Vagina (tissue), 2 donors: ENCODE measurements around the gene BNC2. TPM values are rescaled to one million over a fixed set of nuclear protein-coding genes. Genes with fewer than 3 reads are reported as not detected.

Source experiments
- DNase-seq, 2 donors: peaks; one replicate each; pipeline ENCODE4 v3.0.0-alpha.2; 2017; ENCODE audit errors: extremely low spot score in 2 of 2
- H3K27ac ChIP-seq: fragments of 200-600 bp; sonication (generic); one replicate; pipeline ENCODE4 v1.5.1; 2019
- H3K27me3 ChIP-seq: fragments of 200-600 bp; sonication (generic); one replicate; pipeline ENCODE4 v1.5.1; 2019
- H3K36me3 ChIP-seq, 2 donors: fragments of 200-600 bp; sonication (generic); one replicate each; pipeline ENCODE4 v1.5.1; 2017 to 2019
- H3K4me1 ChIP-seq: fragments of 200-600 bp; sonication (generic); one replicate; pipeline ENCODE4 v1.5.1; 2019
- H3K4me3 ChIP-seq, 2 donors: fragments of 200-600 bp; sonication (generic); 1 replicate in 1 of 2; 2 replicates in 1 of 2; pipeline ENCODE4 v1.5.1; 2016 to 2019
- H3K9me3 ChIP-seq: fragments of 200-600 bp; sonication (generic); one replicate; pipeline ENCODE4 v1.5.1; 2019
- CTCF ChIP-seq, 3 experiments: fragments of 450-650 bp in 2 of 3; fragments of 200-600 bp in 1 of 3; sonication (generic) in 1 of 3; IDR thresholded peaks; one replicate each; pipeline ENCODE4 v1.5.1; 2017 to 2019; ENCODE audit warnings: antibody characterized with exemption in 3 of 3, mild to moderate bottlenecking in 2 of 3, moderate library complexity in 2 of 3
- POLR2A ChIP-seq, 2 donors: fragments of 450-650 bp; IDR thresholded peaks; one replicate each; pipeline ENCODE4 v1.6.1; 2017; ENCODE audit warnings: antibody characterized with exemption in 2 of 2, mild to moderate bottlenecking in 2 of 2, moderate library complexity in 2 of 2
- POLR2AphosphoS5 ChIP-seq, 2 donors: sonication (generic); formaldehyde crosslinking; IDR thresholded peaks; one replicate each; pipeline ENCODE4 v1.9.0; 2017; ENCODE audit warnings: antibody characterized with exemption in 2 of 2, mild to moderate bottlenecking in 2 of 2, low read depth in 1 of 2; ENCODE audit not compliant: insufficient read depth in 1 of 2
- intact Hi-C: fragments of 100-400 bp; cut with DNase I; formaldehyde crosslinking; loops from one replicate; pipeline ENCODE4 v1.15.1; 2023
- total RNA-seq: library from RNA; depleted of rRNA; stranded (reverse); fragments of >200 nt; gene quantifications from one replicate; pipeline ENCODE4 v1.2.3, GENCODE V29; 2016

BNC2 gene
- total RNA-seq, 1 donor from 2014 or later = 33.9 TPM

GRCh38 chr9:16811987-16812685, 58.3 kb downstream of the BNC2 start:
- TF ChIP-seq CTCF (IDR thresholded peaks at IDR 0.05) (no peak), POLR2AphosphoS5 (IDR thresholded peaks at IDR 0.05; ENCODE audit: insufficient read depth in 1 of 2, low read depth in 1 of 2) (no peak), POLR2A (IDR thresholded peaks at IDR 0.05) (no peak)
- intact Hi-C loops = no loop called here

GRCh38 chr9:16809912-16810610, 60.4 kb downstream of the BNC2 start:
- H3K4me1 ChIP-seq = no peaks in the 10 kb centered on the region
- H3K36me3 ChIP-seq = no peaks in the 10 kb centered on the region
- H3K27me3 ChIP-seq = no peaks in the 10 kb centered on the region
- TF ChIP-seq POLR2AphosphoS5 (IDR thresholded peaks at IDR 0.05; ENCODE audit: insufficient read depth in 1 of 2, low read depth in 1 of 2) = no peak
- TF ChIP-seq POLR2A (IDR thresholded peaks at IDR 0.05) = no peak
- TF ChIP-seq CTCF (IDR thresholded peaks at IDR 0.05) = no peak
- intact Hi-C loops = no loop called here
- H3K4me3 ChIP-seq = no peak overlapping the region
- H3K27ac ChIP-seq = no peak overlapping the region
- DNase-seq = no peak
- no peaks in the 10 kb centered on the region for H3K9me3 ChIP-seq

More at GRCh38 chr9:16811987-16812685, 58.3 kb downstream of the BNC2 start:
- no peaks in the 10 kb centered on the region for H3K27me3 ChIP-seq
- no peaks in the 10 kb centered on the region for H3K36me3 ChIP-seq
- peaks cover 11% of the 10 kb centered on the region for H3K4me1 ChIP-seq
- H3K4me3 ChIP-seq = no peak overlapping the region
- no peak for DNase-seq
- no peak overlapping the region for H3K27ac ChIP-seq
- no peaks in the 10 kb centered on the region for H3K9me3 ChIP-seq

- Histone ChIP-seq H3K4me3 (no peak overlapping the region), H3K27ac (no peak overlapping the region), H3K4me1 (no peaks in the 10 kb centered on the region), H3K9me3 (no peaks in the 10 kb centered on the region), H3K27me3 (no peaks in the 10 kb centered on the region), H3K36me3 (no peaks in the 10 kb centered on the region)
- intact Hi-C loops = no loop called here
- no peak for DNase-seq
- TF ChIP-seq POLR2AphosphoS5 (IDR thresholded peaks at IDR 0.05; ENCODE audit: insufficient read depth in 1 of 2, low read depth in 1 of 2) (no peak), POLR2A (IDR thresholded peaks at IDR 0.05) (no peak), CTCF (IDR thresholded peaks at IDR 0.05) (no peak)
Observed at GRCh38 chr9:16806674-16807073, 63.8 kb downstream of the BNC2 start.

- Histone ChIP-seq H3K36me3 (no peaks in the 10 kb centered on the region), H3K27ac (no peak overlapping the region), H3K27me3 (no peaks in the 10 kb centered on the region), H3K9me3 (no peaks in the 10 kb centered on the region), H3K4me3 (no peak overlapping the region), H3K4me1 (no peaks in the 10 kb centered on the region)
- DNase-seq = no peak
- TF ChIP-seq POLR2AphosphoS5 (IDR thresholded peaks at IDR 0.05; ENCODE audit: insufficient read depth in 1 of 2, low read depth in 1 of 2) (no peak), POLR2A (IDR thresholded peaks at IDR 0.05) (no peak), CTCF (IDR thresholded peaks at IDR 0.05) (no peak)
- intact Hi-C loops = no loop called here
Observed at GRCh38 chr9:16803648-16804047, 66.8 kb downstream of the BNC2 start.
